Tibial nerve (tissue), 4 donors: Measurements from ENCODE around the gene C2. TPM values are rescaled to one million over a fixed set of nuclear protein-coding genes. Genes with fewer than 3 reads are reported as not detected.

Source experiments
- DNase-seq, 2 donors: peaks; one replicate each; pipeline ENCODE4 v3.0.0-alpha.2; 2019; ENCODE audit warnings: low spot score in 2 of 2
- H3K27ac ChIP-seq, 4 donors: fragments of 200-600 bp; sonication (generic) in 3 of 4; one replicate each; pipeline ENCODE4 v1.5.1; 2017 to 2019; ENCODE audit warnings: mild to moderate bottlenecking in 1 of 4
- H3K27me3 ChIP-seq, 2 donors: fragments of 200-600 bp; sonication (generic) in 1 of 2; one replicate each; pipeline versions ENCODE4 v1.5.1 to v1.6.0; 2017 to 2019
- H3K36me3 ChIP-seq, 3 donors: fragments of 200-600 bp; sonication (generic); one replicate each; pipeline ENCODE4 v1.5.1; 2018 to 2019
- H3K4me1 ChIP-seq, 4 donors: fragments of 200-600 bp; sonication (generic) in 3 of 4; one replicate each; pipeline ENCODE4 v1.5.1; 2017 to 2019
- H3K4me3 ChIP-seq, 4 donors: fragments of 200-600 bp; sonication (generic) in 3 of 4; one replicate each; pipeline ENCODE4 v1.5.1; 2017 to 2019; ENCODE audit warnings: mild to moderate bottlenecking in 1 of 4, moderate library complexity in 1 of 4
- H3K9me3 ChIP-seq, 4 donors: fragments of 200-600 bp; sonication (generic) in 3 of 4; one replicate each; pipeline ENCODE4 v1.5.1; 2017 to 2019
- CTCF ChIP-seq, 5 experiments: fragments of 200-600 bp in 3 of 5; fragments of 450-650 bp in 2 of 5; sonication (generic) in 3 of 5; IDR thresholded peaks; one replicate each; pipeline ENCODE4 v1.5.1; 2016 to 2019; ENCODE audit warnings: antibody characterized with exemption in 5 of 5, mild to moderate bottlenecking in 3 of 5, moderate library complexity in 2 of 5
- EP300 ChIP-seq, 2 donors: sonication (generic); formaldehyde crosslinking; IDR thresholded peaks; one replicate each; pipeline ENCODE4 v1.6.1; 2017; ENCODE audit warnings: antibody characterized with exemption in 2 of 2, mild to moderate bottlenecking in 1 of 2
- POLR2A ChIP-seq, 2 donors: fragments of 450-650 bp; IDR thresholded peaks; one replicate each; pipeline ENCODE4 v1.6.1; 2017; ENCODE audit warnings: antibody characterized with exemption in 2 of 2, mild to moderate bottlenecking in 2 of 2, moderate library complexity in 2 of 2
- WGBS, 2 donors: methylation state at CpG; one replicate each; pipeline ENCODE4 v1.1.5; 2018; 5-methylcytosine and 5-hydroxymethylcytosine counted together
- total RNA-seq, 4 donors: library from RNA; depleted of rRNA; stranded (reverse); fragments of >200 nt; gene quantifications; one replicate each; pipeline ENCODE4 v1.1.0, GENCODE V29; 2016

C2 gene
- total RNA-seq, 4 donors from 2014 or later, result 4.6 to 17.4 (median 6.1) TPM

- H3K4me1 ChIP-seq, result peaks cover 0 to 13% (median 7%) of the 10 kb centered on the region in 4 donors
- peaks cover 0 to 89% (median 49%) of the 10 kb centered on the region in 3 donors for H3K36me3 ChIP-seq
- no peaks in the 10 kb centered on the region for H3K27me3 ChIP-seq
- WGBS, 2 donors, result 90 to 94% methylated on average over 15 to 19 of the region's 19 CpGs
- DNase-seq, result no peak
- H3K27ac ChIP-seq, result no peak overlapping the region
- no peaks in the 10 kb centered on the region for H3K9me3 ChIP-seq
- H3K4me3 ChIP-seq, result no peak overlapping the region
- TF ChIP-seq CTCF (IDR thresholded peaks at IDR 0.05), result no peak
- no peak for TF ChIP-seq POLR2A (IDR thresholded peaks at IDR 0.05)
- no peak for TF ChIP-seq EP300 (IDR thresholded peaks at IDR 0.05)
Measured at GRCh38 chr6:31963921-31964320, 36.4 kb downstream of the C2 start.

- no peaks in the 10 kb centered on the region for H3K27me3 ChIP-seq
- H3K9me3 ChIP-seq, result no peaks in the 10 kb centered on the region
- TF ChIP-seq CTCF (IDR thresholded peaks at IDR 0.05) (no peak), POLR2A (IDR thresholded peaks at IDR 0.05) (no peak), EP300 (IDR thresholded peaks at IDR 0.05) (no peak)
- peaks cover 0 to 100% (median 56%) of the 10 kb centered on the region in 3 donors for H3K36me3 ChIP-seq
- H3K4me1 ChIP-seq, result peaks cover 0 to 10% (median under 1%) of the 10 kb centered on the region in 4 donors
- H3K4me3 ChIP-seq, result no peak overlapping the region
- WGBS, 2 donors, result 89 to 90% methylated on average over 12 to 13 of the region's 13 CpGs
- no peak overlapping the region for H3K27ac ChIP-seq
- DNase-seq, result no peak
Measured at GRCh38 chr6:31965700-31966099, 38.2 kb downstream of the C2 start.

GRCh38 chr6:31966506-31966905 lies 39.0 kb downstream of the C2 start:
- H3K4me3 ChIP-seq, result no peak overlapping the region
- peaks cover 0 to 18% (median 7%) of the 10 kb centered on the region in 4 donors for H3K4me1 ChIP-seq
- no peak for TF ChIP-seq EP300 (IDR thresholded peaks at IDR 0.05)
- no peak for TF ChIP-seq POLR2A (IDR thresholded peaks at IDR 0.05)
- H3K9me3 ChIP-seq, result no peaks in the 10 kb centered on the region
- DNase-seq, result no peak
- H3K36me3 ChIP-seq, result peaks cover 0 to 94% (median 49%) of the 10 kb centered on the region in 3 donors
- H3K27me3 ChIP-seq, result no peaks in the 10 kb centered on the region
- 83 to 93% methylated on average over 7 of the region's 7 CpGs for WGBS, 2 donors
- H3K27ac ChIP-seq, result no peak overlapping the region

GRCh38 chr6:31966997-31967925 lies 39.7 kb downstream of the C2 start:
- H3K9me3 ChIP-seq, result no peaks in the 10 kb centered on the region
- peaks cover 0 to 87% (median 46%) of the 10 kb centered on the region in 3 donors for H3K36me3 ChIP-seq
- WGBS, 2 donors, result 84 to 88% methylated on average over 10 of the region's 10 CpGs
- no peak overlapping the region for H3K4me3 ChIP-seq
- TF ChIP-seq EP300 (IDR thresholded peaks at IDR 0.05) (no peak), CTCF (IDR thresholded peaks at IDR 0.05) (no peak), POLR2A (IDR thresholded peaks at IDR 0.05) (no peak)
- no peak overlapping the region for H3K27ac ChIP-seq
- no peaks in the 10 kb centered on the region for H3K27me3 ChIP-seq
- no peak for DNase-seq
- H3K4me1 ChIP-seq, result peaks cover 0 to 20% (median 7%) of the 10 kb centered on the region in 4 donors

GRCh38 chr6:31967926-31968320 lies 40.4 kb downstream of the C2 start:
- H3K4me3 ChIP-seq, result no peak overlapping the region
- no peaks in the 10 kb centered on the region for H3K9me3 ChIP-seq
- no peaks in the 10 kb centered on the region for H3K27me3 ChIP-seq
- peaks cover 0 to 24% (median 11%) of the 10 kb centered on the region in 4 donors for H3K4me1 ChIP-seq
- H3K27ac ChIP-seq, result no peak overlapping the region
- peaks cover 0 to 80% (median 39%) of the 10 kb centered on the region in 3 donors for H3K36me3 ChIP-seq
- 69 to 85% methylated on average over 3 of the region's 3 CpGs for WGBS, 2 donors
- DNase-seq, result no peak
- no peak for TF ChIP-seq EP300 (IDR thresholded peaks at IDR 0.05)

- WGBS, 2 donors, result 76 to 79% methylated on average over 7 to 11 of the region's 11 CpGs
- H3K4me1 ChIP-seq, result peaks cover 0 to 28% (median 15%) of the 10 kb centered on the region in 4 donors
- no peak overlapping the region for H3K4me3 ChIP-seq
- no peak for DNase-seq
- H3K36me3 ChIP-seq, result peaks cover 0 to 76% (median 37%) of the 10 kb centered on the region in 3 donors
- H3K27me3 ChIP-seq, result no peaks in the 10 kb centered on the region
- H3K27ac ChIP-seq, result no peak overlapping the region
- no peaks in the 10 kb centered on the region for H3K9me3 ChIP-seq
- no peak for TF ChIP-seq POLR2A (IDR thresholded peaks at IDR 0.05)
- no peak for TF ChIP-seq CTCF (IDR thresholded peaks at IDR 0.05)
- no peak for TF ChIP-seq EP300 (IDR thresholded peaks at IDR 0.05)
Measured at GRCh38 chr6:31968326-31968725, 40.8 kb downstream of the C2 start.
